ENCODE data around the gene CHTF18.
"Not testable (repeated sequence)": the region's sequence is repeated elsewhere in the genome, so short reads cannot be mapped to it uniquely, and the experiment has no call there.

Gene CHTF18

GRCh38 chr16:760545-761343, 27.7 kb upstream of the CHTF18 start, which contains the start of gene MSLN:
Gene MSLN (plus strand): TSS chr16:760734. CDS start chr16:762681, 1,947 bp downstream.
- DNase-seq: no peak

GRCh38 chr16:761625-762513, 26.6 kb upstream of the CHTF18 start:
- no peak for DNase-seq

- no peak for DNase-seq
These were observed 25.7 kb upstream of the CHTF18 start for GRCh38 chr16:762595-763268.

GRCh38 chr16:763369-764183, 24.8 kb upstream of the CHTF18 start:
- no peak for DNase-seq

- no peak for DNase-seq
These were observed 24.2 kb upstream of the CHTF18 start for GRCh38 chr16:764184-764750.

- DNase-seq: no peak
These were observed 23.5 kb upstream of the CHTF18 start for GRCh38 chr16:764848-765487.

- no peak for DNase-seq
These were observed 22.9 kb upstream of the CHTF18 start for GRCh38 chr16:765488-765865.

- no peak for DNase-seq
These were observed 22.2 kb upstream of the CHTF18 start for GRCh38 chr16:766008-766819.

GRCh38 chr16:766820-767640, 21.4 kb upstream of the CHTF18 start:
- DNase-seq: no peak

GRCh38 chr16:767743-768235, 20.6 kb upstream of the CHTF18 start:
- DNase-seq: no peak

GRCh38 chr16:768428-768827, 20.0 kb upstream of the CHTF18 start:
- no peak for DNase-seq

GRCh38 chr16:769184-769784, 19.1 kb upstream of the CHTF18 start:
- no peak for DNase-seq

- DNase-seq: no peak
These were observed 18.5 kb upstream of the CHTF18 start for GRCh38 chr16:769934-770333.

- no peak for DNase-seq
These were observed 18.0 kb upstream of the CHTF18 start for GRCh38 chr16:770411-770810.

GRCh38 chr16:772959-773358, 15.5 kb upstream of the CHTF18 start:
- DNase-seq: no peak

GRCh38 chr16:774086-775001, 14.1 kb upstream of the CHTF18 start:
- DNase-seq: no peak

GRCh38 chr16:775236-775796, 13.1 kb upstream of the CHTF18 start:
- DNase-seq: no peak

GRCh38 chr16:776298-776697, 12.1 kb upstream of the CHTF18 start:
- not testable (repeated sequence) for DNase-seq
